Lower leg skin (tissue), 4 donors: ENCODE measurements around the gene TSC22D3. TPM values are rescaled to one million over a fixed set of nuclear protein-coding genes. Genes with fewer than 3 reads are reported as not detected.
A peak's percentile ranks its signal among the peaks of the same experiment; 100 is the strongest.

ENCODE experiments used
- DNase-seq, 2 donors: peaks; one replicate each; pipeline ENCODE4 v3.0.0-alpha.2; 2019; ENCODE audit warnings: low spot score in 2 of 2
- H3K4me3 ChIP-seq: fragments of 200-600 bp; sonication (generic); 2 replicates; pipeline ENCODE4 v1.5.1; 2017; ENCODE audit warnings: mild to moderate bottlenecking, low read depth; ENCODE audit not compliant: poor library complexity, severe bottlenecking
- POLR2A ChIP-seq, 2 donors: fragments of 450-650 bp; IDR thresholded peaks; one replicate each; pipeline ENCODE4 v1.6.1; 2016 to 2017; ENCODE audit warnings: antibody characterized with exemption in 2 of 2, mild to moderate bottlenecking in 1 of 2, moderate library complexity in 1 of 2
- WGBS, 2 donors: methylation state at CpG; one replicate each; pipeline ENCODE4 v1.1.5; 2018; 5-methylcytosine and 5-hydroxymethylcytosine counted together
- intact Hi-C: fragments of 100-400 bp; cut with DNase I; formaldehyde crosslinking; loops from one replicate; pipeline ENCODE4 v1.15.0; 2023; ENCODE audit warnings: low total_unique reads
- total RNA-seq, 4 donors: library from RNA; depleted of rRNA; stranded (reverse); fragments of >200 nt; gene quantifications; one replicate each; pipeline ENCODE4 v1.1.0, GENCODE V29; 2016
- TF ChIP-seq, protein P1 (sequence below), 3 donors: fragments of 450-650 bp; IDR thresholded peaks; one replicate each; pipeline ENCODE4 v1.5.1; 2016; ENCODE audit warnings: antibody characterized with exemption in 3 of 3, mild to moderate bottlenecking in 3 of 3, moderate library complexity in 2 of 3

TSC22D3 gene
- total RNA-seq, 4 donors from 2014 or later: 474 to 1,005 (median 756) TPM

DNA sequence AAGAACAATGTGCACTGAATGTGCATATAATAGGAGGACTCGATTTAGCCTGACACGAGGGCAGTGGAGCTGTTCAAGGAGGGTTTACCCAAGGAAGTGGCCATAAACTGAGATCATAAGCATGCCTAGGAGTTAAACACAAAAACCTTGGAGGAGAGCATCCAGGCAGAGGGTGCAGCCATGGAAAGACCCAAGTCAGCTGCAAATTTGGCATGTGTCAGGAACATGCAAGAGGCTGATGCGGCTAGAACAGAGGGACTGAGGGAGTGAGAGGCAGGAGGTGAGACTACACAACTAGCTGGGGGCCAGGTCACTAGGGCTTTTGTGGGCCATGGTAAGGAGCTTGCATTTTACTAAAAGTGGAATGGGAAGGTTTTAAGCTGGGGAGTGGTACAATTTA, 91.7 kb downstream of the TSC22D3 start:
- intact Hi-C loops: no loop called here
- TF ChIP-seq, protein P1, sequence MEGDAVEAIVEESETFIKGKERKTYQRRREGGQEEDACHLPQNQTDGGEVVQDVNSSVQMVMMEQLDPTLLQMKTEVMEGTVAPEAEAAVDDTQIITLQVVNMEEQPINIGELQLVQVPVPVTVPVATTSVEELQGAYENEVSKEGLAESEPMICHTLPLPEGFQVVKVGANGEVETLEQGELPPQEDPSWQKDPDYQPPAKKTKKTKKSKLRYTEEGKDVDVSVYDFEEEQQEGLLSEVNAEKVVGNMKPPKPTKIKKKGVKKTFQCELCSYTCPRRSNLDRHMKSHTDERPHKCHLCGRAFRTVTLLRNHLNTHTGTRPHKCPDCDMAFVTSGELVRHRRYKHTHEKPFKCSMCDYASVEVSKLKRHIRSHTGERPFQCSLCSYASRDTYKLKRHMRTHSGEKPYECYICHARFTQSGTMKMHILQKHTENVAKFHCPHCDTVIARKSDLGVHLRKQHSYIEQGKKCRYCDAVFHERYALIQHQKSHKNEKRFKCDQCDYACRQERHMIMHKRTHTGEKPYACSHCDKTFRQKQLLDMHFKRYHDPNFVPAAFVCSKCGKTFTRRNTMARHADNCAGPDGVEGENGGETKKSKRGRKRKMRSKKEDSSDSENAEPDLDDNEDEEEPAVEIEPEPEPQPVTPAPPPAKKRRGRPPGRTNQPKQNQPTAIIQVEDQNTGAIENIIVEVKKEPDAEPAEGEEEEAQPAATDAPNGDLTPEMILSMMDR (IDR thresholded peaks at IDR 0.05): no peak
- no peak overlapping the region for H3K4me3 ChIP-seq
- 50 to 51% methylated on average over 3 of the region's 3 CpGs for WGBS, 2 donors
- DNase-seq: peak in 1 of 2 donors; percentile 67

DNA sequence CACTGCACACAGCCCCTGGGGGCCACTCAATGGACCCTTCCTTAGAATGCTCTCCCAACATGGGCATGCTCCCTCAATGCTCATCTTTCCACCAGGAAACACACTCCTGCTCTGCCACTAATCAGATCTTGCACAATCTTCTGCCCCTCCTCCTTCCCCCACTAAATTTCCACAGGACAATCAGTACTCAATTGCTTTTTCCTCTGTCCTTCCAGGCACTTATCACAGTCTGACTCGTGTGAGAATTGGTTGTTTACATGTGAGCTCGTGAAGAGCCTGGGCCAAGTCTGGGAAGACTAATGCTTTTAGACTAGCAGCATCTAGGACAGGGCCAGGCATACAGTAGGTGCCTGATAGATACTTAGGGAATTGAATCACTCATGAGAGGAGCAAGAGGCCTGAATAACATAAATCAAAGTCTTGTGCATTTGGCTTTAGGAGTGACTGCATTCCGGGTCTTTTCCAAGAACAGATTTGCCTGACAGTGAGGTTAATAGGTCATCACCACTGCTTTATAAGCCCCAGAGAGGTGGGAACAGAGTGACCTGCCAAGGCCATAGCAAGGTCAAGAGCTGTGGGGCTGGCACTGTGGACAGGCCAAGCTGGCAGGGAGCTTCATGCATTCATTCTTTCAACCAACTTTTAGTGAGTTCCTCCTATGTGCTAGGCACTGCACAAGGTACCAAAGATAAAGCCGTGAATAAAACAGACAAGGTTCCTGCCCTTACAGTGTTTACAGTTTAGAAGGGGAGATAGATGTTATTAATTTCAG, 92.3 kb downstream of the TSC22D3 start:
- WGBS, 2 donors: 28 to 36% methylated on average over 3 to 4 of the region's 4 CpGs
- H3K4me3 ChIP-seq: no peak overlapping the region
- DNase-seq: peak; percentile 71 to 84
- TF ChIP-seq, protein P1 (IDR thresholded peaks at IDR 0.05): no peak
- TF ChIP-seq POLR2A (IDR thresholded peaks at IDR 0.05): no peak
- intact Hi-C loops: no loop called here

DNA sequence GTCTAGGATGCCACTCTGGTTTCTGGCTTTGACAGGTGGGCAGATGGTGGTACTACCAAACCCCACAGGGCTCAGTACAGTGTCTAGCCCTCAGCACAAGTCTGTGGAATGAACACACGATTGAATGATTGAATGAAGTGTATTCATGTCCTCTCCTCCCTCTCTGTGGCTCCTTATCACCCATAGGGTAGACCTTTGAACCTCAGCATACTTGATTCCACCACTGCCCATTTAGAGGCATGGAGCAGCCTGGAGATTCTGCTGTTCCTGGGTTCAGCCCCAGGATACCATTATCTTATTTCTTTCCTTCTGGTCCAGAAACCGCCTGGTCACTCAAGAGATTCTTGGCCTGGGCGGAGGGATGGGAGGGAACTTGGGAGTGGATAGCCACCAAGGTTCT, 93.3 kb downstream of the TSC22D3 start:
- intact Hi-C loops: no loop called here
- no peak overlapping the region for H3K4me3 ChIP-seq
- WGBS, 2 donors: 84 to 100% methylated on average over 2 to 3 of the region's 3 CpGs
- no peak for DNase-seq
- TF ChIP-seq, protein P1 (IDR thresholded peaks at IDR 0.05): no peak
- no peak for TF ChIP-seq POLR2A (IDR thresholded peaks at IDR 0.05)

DNA sequence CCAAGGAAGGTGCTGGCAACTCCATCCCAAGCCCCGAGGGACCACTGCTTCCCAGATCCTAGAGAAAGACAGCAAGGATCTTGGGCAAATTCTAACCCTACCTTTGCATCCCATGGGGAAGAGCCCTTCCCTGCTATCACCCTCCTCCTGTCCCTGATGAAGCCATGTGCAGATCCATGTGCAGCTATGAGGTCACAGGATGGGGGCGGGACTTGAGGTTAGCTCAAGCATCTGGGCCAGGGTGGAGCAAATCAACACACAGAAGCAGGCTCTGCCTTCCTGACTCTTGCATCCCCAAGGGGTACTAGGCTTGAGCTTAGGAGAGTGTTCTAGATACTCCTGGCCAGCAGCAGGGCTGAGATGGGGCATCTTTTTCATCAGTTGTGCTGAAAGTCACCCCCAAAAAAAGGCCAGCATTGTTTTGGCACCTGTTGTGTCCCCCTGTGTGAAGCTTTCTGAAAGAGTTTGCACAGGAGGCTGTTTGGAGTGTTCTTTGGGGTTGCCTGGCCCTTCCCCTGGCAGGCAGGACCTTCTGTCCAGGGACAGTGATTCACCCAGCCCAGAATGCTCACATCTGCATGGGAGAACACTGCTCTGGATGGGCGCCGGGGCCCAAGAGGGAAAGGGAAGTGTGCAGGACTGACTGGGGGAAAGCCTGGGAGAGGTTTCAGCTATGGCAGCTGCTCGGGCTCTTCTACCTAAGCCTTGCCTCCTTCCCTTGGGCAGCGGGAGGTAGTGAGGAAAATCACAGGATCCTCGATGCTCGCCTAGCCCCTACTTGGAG, 96.4 kb downstream of the TSC22D3 start:
- DNase-seq: peak; percentile 89 to 96
- 61 to 73% methylated on average over 6 to 8 of the region's 8 CpGs for WGBS, 2 donors
- intact Hi-C loops: no loop called here
- TF ChIP-seq, protein P1 (IDR thresholded peaks at IDR 0.05): no peak
- no peak for TF ChIP-seq POLR2A (IDR thresholded peaks at IDR 0.05)
- no peak overlapping the region for H3K4me3 ChIP-seq

DNA sequence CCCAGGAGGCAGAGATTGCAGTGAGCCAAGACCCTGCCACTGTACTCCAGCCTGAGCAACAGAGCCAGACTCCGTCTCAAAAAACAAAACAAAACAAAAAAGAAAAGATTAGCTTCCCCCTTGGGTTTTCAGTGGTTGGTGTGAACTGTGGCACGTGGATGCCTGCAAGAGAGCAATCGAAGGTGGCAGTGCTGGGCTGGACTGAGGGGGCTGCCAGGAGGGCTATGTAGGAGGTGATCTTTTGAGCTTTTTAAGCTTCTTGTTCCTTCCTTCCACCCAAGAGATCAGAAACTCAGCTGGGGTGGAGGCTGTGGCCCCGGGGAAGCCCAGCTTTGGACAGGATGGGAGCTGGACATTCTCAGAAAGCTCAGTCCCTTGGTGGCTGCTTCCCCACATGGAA, 97.7 kb downstream of the TSC22D3 start:
- intact Hi-C loops: no loop called here
- 61 to 63% methylated on average over 4 of the region's 4 CpGs for WGBS, 2 donors
- DNase-seq: peak in 1 of 2 donors; percentile 77
- H3K4me3 ChIP-seq: no peak overlapping the region
- TF ChIP-seq POLR2A (IDR thresholded peaks at IDR 0.05): no peak
- TF ChIP-seq, protein P1 (IDR thresholded peaks at IDR 0.05): no peak
